A549 (cell line): ENCODE data around the gene SLC47A2. TPM values are rescaled to one million over a fixed set of nuclear protein-coding genes. Genes with fewer than 3 reads are reported as not detected.

Source experiments
- ATAC-seq, 2 experiments: fragments of 200-7000 bp in 1 of 2; fragments of >200 bp in 1 of 2; cut with Nextera tagmentation in 1 of 2; cut with Tn5 transposase in 1 of 2; 3 replicates each; pipeline versions ENCODE4 v1.8.0 to v1.9.1; 2018 to 2020; ENCODE audit warnings: mild to moderate bottlenecking in 1 of 2, moderate library complexity in 1 of 2
- CTCF ChIA-PET: fragments of 300-600 bp; sonication (Branson Sonifier 250); formaldehyde crosslinking; extraction: SDS; loops from one replicate; lab custom pipeline; 2021; ENCODE audit warnings: antibody characterized with exemption, inconsistent platforms; lab: Yijun Ruan, JAX
- POLR2A ChIA-PET: fragments of 350-600 bp; formaldehyde crosslinking; extraction: SDS; loops from one replicate; lab custom pipeline; 2021; ENCODE audit warnings: antibody characterized with exemption, inconsistent platforms; lab: Yijun Ruan, JAX
- DNase-seq, 2 experiments: peaks; one replicate each; pipeline versions ENCODE4 v3.0.0 to v3.0.0-alpha.2; 2011 to 2016; ENCODE audit warnings: low read depth in 1 of 2, low spot score in 1 of 2
- FAIRE-seq: peaks from 2 replicates; lab custom pipeline; 2011; peaks lifted over from hg19 to GRCh38; lab: Jason Lieb, UNC
- H3K27ac ChIP-seq, 2 experiments: fragments of >200 bp; sonication (Bioruptor Twin); formaldehyde crosslinking; 3 replicates each; pipeline ENCODE4 v1.5.1; 2016 to 2017
- H3K4me1 ChIP-seq: fragments of >200 bp; sonication (Bioruptor Twin); formaldehyde crosslinking; 3 replicates; pipeline ENCODE4 v1.6.1; 2016
- H3K4me2 ChIP-seq: fragments of >200 bp; sonication (Bioruptor Twin); formaldehyde crosslinking; 3 replicates; pipeline ENCODE4 v1.6.1; 2016
- H3K4me3 ChIP-seq: fragments of >200 bp; sonication (Bioruptor Twin); formaldehyde crosslinking; 3 replicates; pipeline ENCODE4 v1.5.1; 2016
- H3K9me3 ChIP-seq: fragments of >200 bp; sonication (Bioruptor Twin); formaldehyde crosslinking; 3 replicates; pipeline ENCODE4 v1.6.1; 2016
- CBX2 ChIP-seq: fragments of 200-600 bp; sonication (generic); IDR thresholded peaks from 2 replicates; pipeline ENCODE4 v1.6.1; 2016; ENCODE audit warnings: low read depth, mild to moderate bottlenecking, borderline replicate concordance
- CEBPB ChIP-seq, 2 experiments: fragments of >200 bp in 1 of 2; sonication (Bioruptor Twin) in 1 of 2; formaldehyde crosslinking in 1 of 2; IDR thresholded peaks; 2 replicates each; pipeline ENCODE4 v1.6.1; 2012 to 2016
- CHD2 ChIP-seq: fragments of 150-350 bp; IDR thresholded peaks from 2 replicates; pipeline ENCODE4 v1.6.1; 2014; ENCODE audit warnings: low read length; ENCODE audit not compliant: partially characterized antibody
- EHMT2 ChIP-seq: fragments of 200-600 bp; sonication (generic); IDR thresholded peaks from 2 replicates; pipeline ENCODE4 v1.6.1; 2016; ENCODE audit warnings: antibody characterized with exemption, low read depth, mild to moderate bottlenecking, moderate library complexity
- FOSL2 ChIP-seq, 2 experiments: fragments of 450-650 bp in 1 of 2; fragments of >200 bp in 1 of 2; sonication (Bioruptor Twin) in 1 of 2; formaldehyde crosslinking; IDR thresholded peaks; 2 replicates each; pipeline versions ENCODE4 v1.5.0 to v1.6.1; 2016 to 2020; ENCODE audit warnings: mild to moderate bottlenecking in 1 of 2, moderate library complexity in 1 of 2
- FOXS1 ChIP-seq: fragments of 250-450 bp; sonication (Bioruptor Pico); IDR thresholded peaks from 2 replicates; pipeline ENCODE4 v1.5.0; 2020; ENCODE audit warnings: mild to moderate bottlenecking, moderate library complexity
- JUN ChIP-seq, 2 experiments: fragments of >200 bp; sonication (Bioruptor Twin); formaldehyde crosslinking; IDR thresholded peaks; 2 replicates in 1 of 2; 3 replicates in 1 of 2; pipeline ENCODE4 v1.6.1; 2016 to 2017
- KDM5A ChIP-seq: fragments of 200-600 bp; sonication (generic); IDR thresholded peaks from 2 replicates; pipeline ENCODE4 v1.6.1; 2016; ENCODE audit warnings: antibody characterized with exemption, mild to moderate bottlenecking
- MAFK ChIP-seq: fragments of 450-650 bp; IDR thresholded peaks from 2 replicates; pipeline ENCODE4 v1.6.1; 2014; ENCODE audit not compliant: partially characterized antibody
- RAD21 ChIP-seq, 2 experiments: fragments of >200 bp in 1 of 2; sonication (Bioruptor Twin) in 1 of 2; formaldehyde crosslinking in 1 of 2; IDR thresholded peaks in 1 of 2; conservative IDR thresholded peaks in 1 of 2; 2 replicates in 1 of 2; 3 replicates in 1 of 2; pipeline ENCODE4 v1.6.1; 2012 to 2018; ENCODE audit warnings: inconsistent platforms in 1 of 2
- RARB ChIP-seq: fragments of 250-450 bp; sonication (Bioruptor Pico); IDR thresholded peaks from 2 replicates; pipeline ENCODE4 v1.8.0; 2021; ENCODE audit warnings: mild to moderate bottlenecking, moderate library complexity
- REST ChIP-seq: fragments of 200-600 bp; sonication (generic); IDR thresholded peaks from 2 replicates; pipeline ENCODE4 v1.6.1; 2016; ENCODE audit warnings: antibody characterized with exemption, mild to moderate bottlenecking, moderate library complexity
- SMC3 ChIP-seq: fragments of >200 bp; sonication (Bioruptor Twin); formaldehyde crosslinking; IDR thresholded peaks from 3 replicates; pipeline ENCODE4 v1.6.1; 2018; ENCODE audit warnings: inconsistent platforms
- WGBS: methylation state at CpG from one replicate; pipeline ENCODE4 v1.1.6; 2017; ENCODE audit errors: missing lambda C conversion rate; 5-methylcytosine and 5-hydroxymethylcytosine counted together
- polyA plus RNA-seq, 4 experiments: library from polyadenylated mRNA; depleted of rRNA in 3 of 4; stranded (reverse); fragments of >200 nt; fragmentation: RNase III in 1 of 4; extraction: RNeasy Plus Mini Kit Qiagen cat#74134 plus additional on column Dnase treatment in 1 of 4; gene quantifications; 2 replicates in 3 of 4; 3 replicates in 1 of 4; pipeline ENCODE4 v1.2.3, GENCODE V29; 2011 to 2017
- TF ChIP-seq, protein P1 (sequence below): fragments of 250-450 bp; sonication (Bioruptor Pico); IDR thresholded peaks from 2 replicates; pipeline ENCODE4 v1.5.0; 2020; ENCODE audit warnings: low read depth, mild to moderate bottlenecking, moderate library complexity
- TF ChIP-seq, protein P2 (sequence below): fragments of >200 bp; sonication (Bioruptor Twin); formaldehyde crosslinking; IDR thresholded peaks from 3 replicates; pipeline ENCODE4 v1.6.1; 2016
- TF ChIP-seq, protein P3 (sequence below): fragments of >200 bp; sonication (Bioruptor Twin); formaldehyde crosslinking; IDR thresholded peaks from 3 replicates; pipeline ENCODE4 v1.5.1; 2016

The SLC47A2 gene
- polyA plus RNA-seq, 2 of the 4 experiments (the other 2 are of a cell fraction): 0.13 to 0.27 TPM

GRCh38 chr17:19720210-19720475 is 3.8 kb upstream of the SLC47A2 start (continued):
- TF ChIP-seq, protein P1, sequence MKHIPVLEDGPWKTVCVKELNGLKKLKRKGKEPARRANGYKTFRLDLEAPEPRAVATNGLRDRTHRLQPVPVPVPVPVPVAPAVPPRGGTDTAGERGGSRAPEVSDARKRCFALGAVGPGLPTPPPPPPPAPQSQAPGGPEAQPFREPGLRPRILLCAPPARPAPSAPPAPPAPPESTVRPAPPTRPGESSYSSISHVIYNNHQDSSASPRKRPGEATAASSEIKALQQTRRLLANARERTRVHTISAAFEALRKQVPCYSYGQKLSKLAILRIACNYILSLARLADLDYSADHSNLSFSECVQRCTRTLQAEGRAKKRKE (CRISPR knock-in tag): no peak
- TF ChIP-seq CEBPB (IDR thresholded peaks at IDR 0.05) (no peak), JUN (IDR thresholded peaks at IDR 0.05) (no peak), EHMT2 (no peak)
- TF ChIP-seq, all 56 proteins: peak for 0

DNA sequence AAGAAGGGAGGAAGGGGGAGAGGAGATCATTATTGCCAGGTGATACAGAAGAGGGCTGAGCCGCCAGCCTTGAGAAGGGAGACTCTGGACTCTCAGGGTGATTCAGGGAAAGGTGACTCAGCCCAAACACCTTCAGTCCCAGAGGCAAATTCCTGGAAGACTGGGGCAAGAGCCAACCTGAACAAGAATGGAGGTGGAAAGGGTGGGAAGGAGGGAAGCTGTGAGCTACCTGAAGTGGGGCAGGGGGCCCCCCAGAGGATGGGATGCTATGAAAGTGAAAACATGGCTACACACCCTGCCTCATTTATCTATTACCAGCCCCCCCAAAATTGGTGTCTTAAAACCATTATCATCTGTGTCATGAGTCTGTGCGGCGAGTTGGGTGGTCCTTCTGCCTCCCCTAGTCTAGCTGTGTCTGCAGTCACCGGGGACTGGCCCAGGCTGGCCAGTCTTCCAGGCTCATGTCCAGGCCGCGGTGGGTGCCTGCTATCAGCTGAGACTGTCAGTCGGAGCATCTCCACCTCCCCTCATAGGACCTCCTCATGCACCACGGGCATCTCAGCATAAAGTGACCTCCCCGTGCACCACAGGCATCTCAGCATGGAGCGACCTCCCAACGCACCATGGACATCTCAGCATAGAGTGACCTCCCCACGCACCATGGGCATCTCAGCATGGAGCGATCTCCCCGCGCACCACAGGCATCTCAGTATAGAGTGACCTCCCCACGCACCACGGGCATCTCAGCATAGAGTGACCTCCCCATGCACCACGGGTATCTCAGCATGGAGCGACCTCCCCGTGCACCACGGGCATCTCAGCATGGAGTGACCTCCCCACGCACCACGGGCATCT is 3.2 kb upstream of the SLC47A2 start:
- ChIA-PET POLR2A (interaction anchor here (0.6 to 2.1 kb wide), 4 partner anchors 25 to 186 kb away, joined by 3 to 10 read pairs (median 5); partner anchors contain the start of genes ALDH3A2 and SLC47A1), CTCF (interaction anchor here (0.8 to 12.9 kb wide), 21 partner anchors 9 to 356 kb away, joined by 3 to 145 read pairs (median 6); no protein-coding TSS in a partner anchor)
- H3K4me3 ChIP-seq: no peak overlapping the region
- H3K9me3 ChIP-seq: no peaks in the 10 kb centered on the region
- DNase-seq (peak; percentile 63 to 82), ATAC-seq (peak; percentile 57 to 71), FAIRE-seq (peak; percentile 39)
- TF ChIP-seq FOSL2 (IDR thresholded peaks at IDR 0.05): 0 out of 2 replicates have a peak, but pooled peaks have one; percentile 40
- peak; percentile 74 for TF ChIP-seq FOSL2 (CRISPR knock-in tag; IDR thresholded peaks at IDR 0.05)
- TF ChIP-seq RARB: no peak
- peak; percentile 20 for TF ChIP-seq MAFK
- peak overlapping the region; percentile 70 to 82 for H3K27ac ChIP-seq
- H3K4me2 ChIP-seq: peak overlapping the region; percentile 53
- peaks cover 62% of the 10 kb centered on the region for H3K4me1 ChIP-seq
- WGBS: 86% methylated on average over 23 of the region's 23 CpGs

DNA sequence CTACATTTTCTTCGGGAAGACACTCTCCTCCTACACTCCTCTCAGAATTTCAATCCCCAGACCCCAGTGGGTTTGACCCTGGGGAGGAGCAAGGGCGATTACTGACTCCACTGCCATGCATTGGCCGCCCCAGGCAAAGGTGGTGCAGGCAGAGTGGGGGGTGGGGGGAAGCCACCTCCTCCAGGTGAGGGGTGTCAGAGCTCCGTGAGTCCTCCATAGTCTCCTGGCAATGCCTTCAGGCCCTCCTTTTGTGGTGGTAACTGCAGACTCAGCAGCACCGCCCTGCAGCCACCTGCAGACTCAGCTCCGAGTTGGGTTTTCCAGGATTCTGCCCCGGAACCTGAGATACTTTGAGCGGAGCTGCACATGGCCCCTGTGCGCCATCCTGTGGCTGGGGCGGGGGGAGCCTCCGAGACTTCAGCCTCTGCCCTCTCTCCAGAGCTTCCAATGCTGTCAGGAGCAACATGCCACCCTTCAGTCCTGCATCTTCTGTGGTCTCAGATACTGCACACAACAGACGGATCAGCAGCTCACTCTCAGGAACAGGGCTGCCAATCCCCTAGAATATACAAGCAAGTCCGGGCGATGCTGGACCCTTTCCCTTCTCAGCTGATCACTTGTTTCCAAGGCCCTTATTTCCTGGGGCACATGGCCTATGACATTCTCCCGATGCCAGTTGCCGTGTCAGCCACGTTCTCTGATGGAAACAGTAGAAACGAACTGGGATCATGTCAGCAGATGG is 2.4 kb upstream of the SLC47A2 start:
- DNase-seq (peak in 1 of 2 experiments; percentile 65), ATAC-seq (peak; percentile 40 to 67), FAIRE-seq (no peak)
- Histone ChIP-seq H3K4me2 (peak overlapping the region; percentile 53), H3K27ac (peak overlapping the region; percentile 49 to 82), H3K9me3 (no peaks in the 10 kb centered on the region), H3K4me1 (peaks cover 57% of the 10 kb centered on the region), H3K4me3 (no peak overlapping the region)
- 65% methylated on average over 18 of the region's 18 CpGs for WGBS
- CTCF ChIA-PET: interaction anchor here (0.8 to 12.9 kb wide), 21 partner anchors 9 to 356 kb away, joined by 3 to 145 read pairs (median 4); no protein-coding TSS in a partner anchor
- TF ChIP-seq REST (no peak), CHD2 (no peak), CBX2 (no peak), MAFK (peak; percentile 61), SMC3 (peak; percentile 34; the same call in 1 of the 3 replicates), FOXS1 (CRISPR knock-in tag) (no peak), KDM5A (no peak), RAD21 (conservative IDR thresholded peaks at IDR 0.05 in 1 of 2, IDR thresholded peaks at IDR 0.05 in 1 of 2) (peak; percentile 62 to 75)
- TF ChIP-seq, protein P2, sequence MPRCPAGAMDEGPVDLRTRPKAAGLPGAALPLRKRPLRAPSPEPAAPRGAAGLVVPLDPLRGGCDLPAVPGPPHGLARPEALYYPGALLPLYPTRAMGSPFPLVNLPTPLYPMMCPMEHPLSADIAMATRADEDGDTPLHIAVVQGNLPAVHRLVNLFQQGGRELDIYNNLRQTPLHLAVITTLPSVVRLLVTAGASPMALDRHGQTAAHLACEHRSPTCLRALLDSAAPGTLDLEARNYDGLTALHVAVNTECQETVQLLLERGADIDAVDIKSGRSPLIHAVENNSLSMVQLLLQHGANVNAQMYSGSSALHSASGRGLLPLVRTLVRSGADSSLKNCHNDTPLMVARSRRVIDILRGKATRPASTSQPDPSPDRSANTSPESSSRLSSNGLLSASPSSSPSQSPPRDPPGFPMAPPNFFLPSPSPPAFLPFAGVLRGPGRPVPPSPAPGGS: no peak
- TF ChIP-seq, protein P3, sequence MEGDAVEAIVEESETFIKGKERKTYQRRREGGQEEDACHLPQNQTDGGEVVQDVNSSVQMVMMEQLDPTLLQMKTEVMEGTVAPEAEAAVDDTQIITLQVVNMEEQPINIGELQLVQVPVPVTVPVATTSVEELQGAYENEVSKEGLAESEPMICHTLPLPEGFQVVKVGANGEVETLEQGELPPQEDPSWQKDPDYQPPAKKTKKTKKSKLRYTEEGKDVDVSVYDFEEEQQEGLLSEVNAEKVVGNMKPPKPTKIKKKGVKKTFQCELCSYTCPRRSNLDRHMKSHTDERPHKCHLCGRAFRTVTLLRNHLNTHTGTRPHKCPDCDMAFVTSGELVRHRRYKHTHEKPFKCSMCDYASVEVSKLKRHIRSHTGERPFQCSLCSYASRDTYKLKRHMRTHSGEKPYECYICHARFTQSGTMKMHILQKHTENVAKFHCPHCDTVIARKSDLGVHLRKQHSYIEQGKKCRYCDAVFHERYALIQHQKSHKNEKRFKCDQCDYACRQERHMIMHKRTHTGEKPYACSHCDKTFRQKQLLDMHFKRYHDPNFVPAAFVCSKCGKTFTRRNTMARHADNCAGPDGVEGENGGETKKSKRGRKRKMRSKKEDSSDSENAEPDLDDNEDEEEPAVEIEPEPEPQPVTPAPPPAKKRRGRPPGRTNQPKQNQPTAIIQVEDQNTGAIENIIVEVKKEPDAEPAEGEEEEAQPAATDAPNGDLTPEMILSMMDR: peak; percentile 43
- POLR2A ChIA-PET: interaction anchor here (0.6 to 2.1 kb wide), 4 partner anchors 26 to 185 kb away, joined by 3 to 10 read pairs (median 5); partner anchors contain the start of genes ALDH3A2 and SLC47A1
